ENCODE measurements around the gene TMEM106B. TPM values are rescaled to one million over a fixed set of nuclear protein-coding genes. Genes with fewer than 3 reads are reported as not detected.

Gene TMEM106B
- total RNA-seq, 1 donor from 2014 or later: 44.1 TPM

DNA sequence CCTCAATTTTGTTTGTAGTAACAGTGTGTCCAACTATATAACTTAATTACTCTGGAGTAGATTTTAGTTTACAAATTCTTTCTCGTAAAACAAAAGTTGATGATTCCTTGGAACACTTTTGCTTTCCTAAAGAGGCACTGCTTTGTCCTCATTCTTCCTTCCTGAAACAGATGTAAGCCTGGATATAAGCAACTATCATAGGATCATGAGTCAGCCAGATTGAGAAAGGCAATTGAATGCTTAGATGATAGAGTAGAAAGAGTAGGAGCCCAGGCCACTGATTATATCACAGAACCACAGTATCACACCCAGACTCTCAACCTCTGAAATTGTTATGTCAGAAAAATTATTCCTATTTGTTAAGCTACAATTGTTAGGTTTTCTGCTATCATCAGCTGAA is 69.9 kb downstream of the TMEM106B start:
- no peak for DNase-seq (ENCODE audit: missing footprints)
- intact Hi-C loops (cut with DNase I): no loop called here
- ATAC-seq: no peak

DNA sequence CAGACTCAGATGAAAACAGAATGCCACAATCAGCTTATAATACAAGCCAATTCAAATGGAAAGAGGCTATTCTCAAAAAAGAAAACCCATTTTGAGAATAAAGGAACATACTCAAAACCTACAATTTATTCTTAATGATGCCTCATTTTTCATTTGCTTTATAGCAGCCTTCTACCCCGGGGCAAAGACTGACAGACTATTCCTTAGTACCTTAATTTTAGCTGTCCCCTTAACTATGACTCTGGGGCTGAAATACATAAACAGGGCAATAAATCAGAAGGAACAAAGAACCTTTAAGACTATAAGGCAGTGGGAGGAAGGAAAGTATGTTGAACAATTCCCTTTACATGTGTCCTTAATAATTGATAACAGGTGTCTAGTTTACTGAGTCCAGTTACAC is 76.8 kb downstream of the TMEM106B start:
- DNase-seq (ENCODE audit: missing footprints): no peak
- intact Hi-C loops (cut with DNase I): no loop called here
- ATAC-seq: no peak

DNA sequence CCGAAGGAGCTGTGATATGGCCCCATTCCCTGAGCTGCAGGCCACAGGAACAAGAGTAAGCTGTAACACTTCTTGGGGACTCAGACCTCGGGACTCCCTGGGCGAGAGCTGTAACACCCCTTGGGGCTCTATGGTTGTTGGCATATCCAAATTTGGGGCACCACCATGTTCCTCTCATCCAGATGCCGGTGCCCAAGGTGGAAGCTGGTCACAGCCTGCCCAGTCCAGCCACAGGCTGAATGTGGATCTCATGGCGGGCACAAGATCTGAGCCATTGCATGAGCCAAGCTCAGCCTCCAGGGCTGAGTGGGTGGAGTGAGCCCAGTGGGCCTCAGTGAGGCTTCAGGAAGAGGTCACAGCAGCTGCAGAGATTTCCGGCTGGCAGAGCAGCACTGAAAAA is 78.9 kb downstream of the TMEM106B start:
- no peak for DNase-seq (ENCODE audit: missing footprints)
- intact Hi-C loops (cut with DNase I): no loop called here
- no peak for ATAC-seq

DNA sequence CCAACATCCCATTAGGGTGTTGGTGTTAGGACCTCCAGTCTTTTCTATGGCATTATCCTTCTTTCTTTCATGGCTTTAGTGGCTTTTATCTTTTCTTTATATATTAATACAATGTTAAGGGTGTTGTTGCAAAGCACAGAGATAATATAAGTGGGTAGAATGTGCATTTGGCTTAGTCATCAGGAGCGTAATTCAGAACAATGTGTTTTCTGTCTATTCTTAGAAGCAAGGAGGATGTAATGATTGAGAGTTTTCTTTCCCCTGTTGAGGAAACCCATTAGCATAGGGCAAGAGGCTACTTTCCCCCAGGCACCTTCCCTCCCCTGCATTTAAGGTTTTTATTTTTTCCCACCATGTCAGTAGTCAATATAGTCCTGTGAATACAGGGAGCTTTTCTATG is 79.7 kb downstream of the TMEM106B start:
- intact Hi-C loops (cut with DNase I): no loop called here
- no peak for ATAC-seq

DNA sequence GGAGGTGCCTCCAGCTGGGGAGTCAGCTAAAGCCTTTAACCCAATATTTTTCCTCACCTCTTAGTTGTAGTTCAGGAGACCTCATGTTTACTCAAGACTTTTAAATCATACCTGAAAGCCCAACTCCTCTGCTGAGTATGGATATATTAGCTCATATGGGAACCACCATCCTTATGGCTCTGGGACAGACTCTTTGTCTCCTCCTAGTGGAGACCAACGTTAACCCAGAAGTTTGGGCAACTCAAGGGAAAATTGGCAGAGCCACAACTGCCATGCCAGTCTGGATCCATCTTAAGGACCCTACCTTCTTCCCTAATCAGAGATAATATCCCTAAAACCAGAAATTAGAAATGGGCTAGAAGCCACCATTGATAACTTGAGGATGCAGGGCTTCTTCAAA is 80.8 kb downstream of the TMEM106B start:
- DNase-seq (ENCODE audit: missing footprints): no peak
- ATAC-seq: no peak
- intact Hi-C loops (cut with DNase I): no loop called here

More for the DNA sequence above, 79.7 kb downstream of the TMEM106B start:
- DNase-seq (ENCODE audit: missing footprints): no peak

Other genes with a start within 250 kb of the TMEM106B start
- not detected for gene VWDE, start 192.6 kb downstream of the TMEM106B start, total RNA-seq

All from Right ventricle myocardium inferior (tissue), 1 donor.